GM18502 (cell line): Measurements from ENCODE around the gene ADGRV1.
"Not testable (repeated sequence)": the region's sequence is repeated elsewhere in the genome, so short reads cannot be mapped to it uniquely, and the experiment has no call there.

Experiments
- ATAC-seq: cut with Tn5 transposase; IDR thresholded peaks from one replicate; pipeline ENCODE4 v1.9.1; 2021; ENCODE audit warnings: mild to moderate bottlenecking; ENCODE audit not compliant: unreplicated experiment, poor library complexity

The ADGRV1 gene

GRCh38 chr5:91012867-91013266, 454.3 kb downstream of the ADGRV1 start:
- not testable (repeated sequence) for ATAC-seq

GRCh38 chr5:91016322-91016721, 457.7 kb downstream of the ADGRV1 start:
- no peak for ATAC-seq

- no peak for ATAC-seq
Observed at GRCh38 chr5:91016954-91017700, 458.5 kb downstream of the ADGRV1 start.

- ATAC-seq, result no peak
Observed at GRCh38 chr5:91018200-91018599, 459.6 kb downstream of the ADGRV1 start.

- ATAC-seq, result no peak
Observed at GRCh38 chr5:91018712-91019371, 460.2 kb downstream of the ADGRV1 start.

- ATAC-seq, result no peak
Observed at GRCh38 chr5:91020065-91020800, 461.6 kb downstream of the ADGRV1 start.

GRCh38 chr5:91022518-91022917, 463.9 kb downstream of the ADGRV1 start:
- no peak for ATAC-seq

GRCh38 chr5:91024206-91024605, 465.6 kb downstream of the ADGRV1 start:
- no peak for ATAC-seq

- ATAC-seq, result no peak
Observed at GRCh38 chr5:91024727-91025126, 466.1 kb downstream of the ADGRV1 start.

GRCh38 chr5:91025449-91025848, 466.9 kb downstream of the ADGRV1 start:
- no peak for ATAC-seq

- ATAC-seq, result no peak
Observed at GRCh38 chr5:91025956-91026355, 467.4 kb downstream of the ADGRV1 start.

GRCh38 chr5:91026466-91026865, 467.9 kb downstream of the ADGRV1 start:
- no peak for ATAC-seq

GRCh38 chr5:91027405-91028139, 469.0 kb downstream of the ADGRV1 start:
- ATAC-seq, result no peak

GRCh38 chr5:91028499-91028956, 469.9 kb downstream of the ADGRV1 start:
- ATAC-seq, result no peak

- ATAC-seq, result no peak
Observed at GRCh38 chr5:91030521-91031401, 472.2 kb downstream of the ADGRV1 start.

- no peak for ATAC-seq
Observed at GRCh38 chr5:91031402-91031752, 472.8 kb downstream of the ADGRV1 start.

- ATAC-seq, result no peak
Observed at GRCh38 chr5:91032125-91032524, 473.5 kb downstream of the ADGRV1 start.

GRCh38 chr5:91033370-91033769, 474.8 kb downstream of the ADGRV1 start:
- no peak for ATAC-seq

GRCh38 chr5:91038180-91038808, 479.7 kb downstream of the ADGRV1 start:
- no peak for ATAC-seq
